ENCODE results near the gene ZDHHC18. TPM values are rescaled to one million over a fixed set of nuclear protein-coding genes. Genes with fewer than 3 reads are reported as not detected.
"Not testable (repeated sequence)": the region's sequence is repeated elsewhere in the genome, so short reads cannot be mapped to it uniquely, and the experiment has no call there.

ZDHHC18 gene
- total RNA-seq, 2 experiments from 2014 or later: 18.2 to 19.5 TPM

DNA sequence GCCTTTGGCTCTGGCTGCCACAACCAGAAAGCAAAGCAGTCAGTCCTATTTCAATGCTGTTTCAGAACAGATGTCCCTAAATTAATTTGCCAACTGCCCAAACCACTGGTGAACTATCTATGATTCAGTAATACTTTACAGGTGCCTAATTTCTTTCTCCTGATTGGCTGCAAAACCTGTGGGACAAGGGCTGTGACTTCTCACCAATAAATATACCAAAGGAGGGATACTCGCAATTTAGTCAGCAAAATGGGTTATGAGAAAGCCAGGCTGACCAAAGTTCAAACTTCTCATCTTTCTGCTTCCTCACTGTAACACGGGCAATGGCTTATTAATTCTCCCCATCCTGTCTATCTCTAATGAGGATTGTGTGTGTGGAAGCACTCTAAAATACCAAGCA is 50.8 kb downstream of the ZDHHC18 start:
- Histone ChIP-seq H3K4me1 (ENCODE audit: insufficient read depth, low read length, poor library complexity, severe bottlenecking) (peaks cover 10% of the 10 kb centered on the region), H3K36me3 (ENCODE audit: insufficient read depth, low read length) (peaks cover 64% of the 10 kb centered on the region), H3K27ac (ENCODE audit: low read depth, low read length, poor library complexity, severe bottlenecking) (peak overlapping the region; percentile 12), H3K79me2 (ENCODE audit: insufficient read depth, low read depth, low read length) (no peaks in the 10 kb centered on the region), H4K20me1 (ENCODE audit: insufficient read depth, low read length) (no peaks in the 10 kb centered on the region), H3K4me3 (ENCODE audit: low read depth, low read length, poor library complexity, severe bottlenecking) (no peak overlapping the region), H3K4me2 (ENCODE audit: low read length) (peak overlapping the region; percentile 49), H3K9me2 (ENCODE audit: insufficient read depth, low read length) (no peaks in the 10 kb centered on the region), H3K9me3 (ENCODE audit: low read length) (no peaks in the 10 kb centered on the region), H2AFZ (ENCODE audit: low read length) (no peak overlapping the region)
- ChIA-PET POLR2A (interaction anchor here (1.0 to 1.3 kb wide), 2 partner anchors 14 to 18 kb away, joined by 4 read pairs; no protein-coding TSS in a partner anchor), CTCF (ENCODE audit: unreplicated experiment) (no interaction called here)
- TF ChIP-seq EZH2phosphoT487 (IDR thresholded peaks at IDR 0.05; ENCODE audit: borderline replicate concordance, low read depth, low read length): no peak
- TF ChIP-seq CTCF (conservative IDR thresholded peaks at IDR 0.05; ENCODE audit: low read length): no peak
- intact Hi-C loops (cut with micrococcal nuclease; ENCODE audit: unreplicated experiment): loop anchor here (5.0 kb wide), 1 partner anchor 275 kb away; no protein-coding TSS in a partner anchor
- DNase-seq (ENCODE audit: low spot score): no peak
- TSS peak; percentile 49 for BruUV-seq (replicated peaks)

DNA sequence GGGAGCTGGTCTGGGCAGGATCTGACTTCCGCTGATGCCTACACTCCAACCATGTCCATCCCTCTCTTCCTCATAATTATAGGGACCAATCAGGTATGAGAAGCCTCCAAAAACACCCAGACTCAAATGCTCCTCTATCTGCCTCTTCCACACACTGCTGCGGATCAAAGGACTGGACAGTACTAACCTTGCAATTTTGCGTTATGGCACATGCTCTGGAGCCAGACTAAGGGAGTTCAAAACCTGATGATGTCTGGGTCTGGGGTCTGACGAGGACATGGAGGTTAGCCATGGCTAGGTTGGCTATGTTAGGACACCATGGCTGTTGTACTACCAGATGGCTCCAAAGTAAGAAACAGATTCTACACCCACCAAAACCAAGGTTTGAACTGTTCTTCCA is 53.3 kb downstream of the ZDHHC18 start:
- DNase-seq (ENCODE audit: low spot score): no peak
- POLR2A ChIA-PET: interaction anchor here (1.2 kb wide), 1 partner anchor 10 kb away, joined by 3 read pairs; no protein-coding TSS in a partner anchor
- no peak overlapping the region for H3K4me3 ChIP-seq (ENCODE audit: low read depth, low read length, poor library complexity, severe bottlenecking)
- no peaks in the 10 kb centered on the region for H3K9me2 ChIP-seq (ENCODE audit: insufficient read depth, low read length)
- no peaks in the 10 kb centered on the region for H4K20me1 ChIP-seq (ENCODE audit: insufficient read depth, low read length)
- H3K4me1 ChIP-seq (ENCODE audit: insufficient read depth, low read length, poor library complexity, severe bottlenecking): peaks cover 10% of the 10 kb centered on the region
- H3K27ac ChIP-seq (ENCODE audit: low read depth, low read length, poor library complexity, severe bottlenecking): no peak overlapping the region
- H2AFZ ChIP-seq (ENCODE audit: low read length): no peak overlapping the region
- H3K79me2 ChIP-seq (ENCODE audit: insufficient read depth, low read depth, low read length): no peaks in the 10 kb centered on the region
- intact Hi-C loops (cut with micrococcal nuclease; ENCODE audit: unreplicated experiment): loop anchor here (5.0 kb wide), 1 partner anchor 277 kb away; no protein-coding TSS in a partner anchor
- H3K4me2 ChIP-seq (ENCODE audit: low read length): no peak overlapping the region
- CTCF ChIA-PET (ENCODE audit: unreplicated experiment): no interaction called here
- peaks cover 83% of the 10 kb centered on the region for H3K36me3 ChIP-seq (ENCODE audit: insufficient read depth, low read length)
- TF ChIP-seq EZH2phosphoT487 (IDR thresholded peaks at IDR 0.05; ENCODE audit: borderline replicate concordance, low read depth, low read length) (no peak), CTCF (conservative IDR thresholded peaks at IDR 0.05; ENCODE audit: low read length) (no peak)
- BruUV-seq (replicated peaks): no TSS peak
- H3K9me3 ChIP-seq (ENCODE audit: low read length): no peaks in the 10 kb centered on the region

- H3K9me3 ChIP-seq (ENCODE audit: low read length); DNase-seq (ENCODE audit: low spot score); H4K20me1 ChIP-seq (ENCODE audit: insufficient read depth, low read length); intact Hi-C loops (cut with micrococcal nuclease; ENCODE audit: unreplicated experiment); H3K79me2 ChIP-seq (ENCODE audit: insufficient read depth, low read depth, low read length); H3K4me2 ChIP-seq (ENCODE audit: low read length); H2AFZ ChIP-seq (ENCODE audit: low read length); H3K27ac ChIP-seq (ENCODE audit: low read depth, low read length, poor library complexity, severe bottlenecking); BruUV-seq (replicated peaks); H3K9me2 ChIP-seq (ENCODE audit: insufficient read depth, low read length); H3K4me3 ChIP-seq (ENCODE audit: low read depth, low read length, poor library complexity, severe bottlenecking): not testable (repeated sequence)
- POLR2A ChIA-PET: interaction anchor here (0.9 to 1.2 kb wide), 2 partner anchors 9 to 14 kb away, joined by 3 read pairs; partner anchors contain the start of gene GPN2
- Histone ChIP-seq H3K4me1 (ENCODE audit: insufficient read depth, low read length, poor library complexity, severe bottlenecking) (peaks cover 10% of the 10 kb centered on the region), H3K36me3 (ENCODE audit: insufficient read depth, low read length) (peaks cover 85% of the 10 kb centered on the region)
- CTCF ChIA-PET (ENCODE audit: unreplicated experiment): interaction anchor here (0.6 to 1.1 kb wide), 2 partner anchors 277 to 279 kb away, joined by 3 to 4 read pairs; no protein-coding TSS in a partner anchor
Measured at GRCh38 chr1:26881611-26882010, 55.1 kb downstream of the ZDHHC18 start.

All from OCI-LY7 (cell line).